Posterior cingulate gyrus (tissue), 11 donors: ENCODE data around the gene MYO1G.
A peak's percentile ranks its signal among the peaks of the same experiment; 100 is the strongest.

ENCODE experiments used
- DNase-seq, 10 donors: peaks; one replicate each; pipeline versions ENCODE4 v3.0.0 to v3.0.0-alpha.2; 2020 to 2021; ENCODE audit warnings: mixed read lengths in 3 of 10
- intact Hi-C: fragments of 100-400 bp; cut with DNase I; formaldehyde crosslinking; loops from one replicate; pipeline ENCODE4 v1.15.1; 2023

MYO1G gene

GRCh38 chr7:44983742-44984477, 5.1 kb upstream of the MYO1G start:
- intact Hi-C loops = loop anchor here (10.0 kb wide), 1 partner anchor 129 kb away; no protein-coding TSS in a partner anchor

GRCh38 chr7:44982970-44983369, 4.2 kb upstream of the MYO1G start:
- intact Hi-C loops = loop anchor here (10.0 kb wide), 1 partner anchor 128 kb away; no protein-coding TSS in a partner anchor
- DNase-seq = no peak

More at GRCh38 chr7:44983742-44984477, 5.1 kb upstream of the MYO1G start:
- peak in 3 of 10 donors; percentile 22 to 46 (median 23) for DNase-seq

- intact Hi-C loops = loop anchor here (10.0 kb wide), 1 partner anchor 128 kb away; no protein-coding TSS in a partner anchor
- DNase-seq = peak in 1 of 10 donors; percentile 3
Measured at GRCh38 chr7:44982535-44982923, 3.7 kb upstream of the MYO1G start.

- intact Hi-C loops = loop anchor here (10.0 kb wide), 1 partner anchor 126 kb away; no protein-coding TSS in a partner anchor
- peak in 2 of 10 donors; percentile 6 to 41 for DNase-seq
Measured at GRCh38 chr7:44981035-44981706, 2.4 kb upstream of the MYO1G start.

- intact Hi-C loops = loop anchor here (10.0 kb wide), 1 partner anchor 126 kb away; no protein-coding TSS in a partner anchor
- peak in 1 of 10 donors; percentile 55 for DNase-seq
Measured at GRCh38 chr7:44980393-44981034, 1.7 kb upstream of the MYO1G start.

GRCh38 chr7:44979481-44980392, 922 bp upstream of the MYO1G start:
- intact Hi-C loops = loop anchor here (10.0 kb wide), 1 partner anchor 125 kb away; no protein-coding TSS in a partner anchor
- DNase-seq = peak in 3 of 10 donors; percentile 35 to 50 (median 40)

- intact Hi-C loops = no loop called here
Measured at GRCh38 chr7:44977959-44978335, 868 bp downstream of the MYO1G start.

GRCh38 chr7:44977304-44977958, 1.4 kb downstream of the MYO1G start:
- peak in 2 of 10 donors; percentile 14 to 43 for DNase-seq
- intact Hi-C loops = no loop called here

More at GRCh38 chr7:44977959-44978335, 868 bp downstream of the MYO1G start:
- DNase-seq = peak in 2 of 10 donors; percentile 29 to 67

GRCh38 chr7:44976746-44977196, 2.0 kb downstream of the MYO1G start:
- peak in 3 of 10 donors; percentile 29 to 72 (median 66) for DNase-seq
- intact Hi-C loops = no loop called here

- intact Hi-C loops = no loop called here
- DNase-seq = peak in 3 of 10 donors; percentile 72 to 87 (median 84)
Measured at GRCh38 chr7:44976040-44976745, 2.6 kb downstream of the MYO1G start.

GRCh38 chr7:44975331-44976039, 3.3 kb downstream of the MYO1G start:
- intact Hi-C loops = no loop called here

GRCh38 chr7:44974549-44974948, 4.3 kb downstream of the MYO1G start:
- peak in 3 of 10 donors; percentile 56 to 73 (median 57) for DNase-seq
- intact Hi-C loops = no loop called here

More at GRCh38 chr7:44975331-44976039, 3.3 kb downstream of the MYO1G start:
- peak in 2 of 10 donors; percentile 52 to 55 for DNase-seq

GRCh38 chr7:44973610-44974401, 5.0 kb downstream of the MYO1G start:
- intact Hi-C loops = no loop called here
- peak in 5 of 10 donors; percentile 43 to 90 (median 79) for DNase-seq

- intact Hi-C loops = no loop called here
- DNase-seq = peak in 2 of 10 donors; percentile 10 to 59
Measured at GRCh38 chr7:44972562-44972961, 6.3 kb downstream of the MYO1G start.

GRCh38 chr7:44971902-44972441, 6.8 kb downstream of the MYO1G start:
- intact Hi-C loops = no loop called here
- DNase-seq = peak in 2 of 10 donors; percentile 2 to 46

- intact Hi-C loops = no loop called here
- DNase-seq = peak in 3 of 10 donors; percentile 48 to 66 (median 53)
Measured at GRCh38 chr7:44971188-44971901, 7.5 kb downstream of the MYO1G start.
